Measurements from ENCODE around the gene ADAMTS17.

ADAMTS17 gene

GRCh38 chr15:99998661-99999101 lies 343.1 kb downstream of the ADAMTS17 start:
- ChIA-PET POLR2A (no interaction called here), CTCF (no interaction called here)
- DNase-seq (ENCODE audit: extremely low spot score): no peak
- TF ChIP-seq CTCF (IDR thresholded peaks at IDR 0.05; ENCODE audit: control extremely low read depth, extremely low read depth, low read depth, missing control alignments): no peak

- ChIA-PET POLR2A (no interaction called here), CTCF (interaction anchor here (1.2 kb wide), 1 partner anchor 353 kb away, joined by 3 read pairs; no protein-coding TSS in a partner anchor)
- TF ChIP-seq CTCF (IDR thresholded peaks at IDR 0.05; ENCODE audit: control extremely low read depth, extremely low read depth, low read depth, missing control alignments): no peak
- no peak for DNase-seq (ENCODE audit: extremely low spot score)
Measured at GRCh38 chr15:99997112-99997651, 344.6 kb downstream of the ADAMTS17 start.

- CTCF ChIA-PET: interaction anchor here (1.2 kb wide), 1 partner anchor 354 kb away, joined by 3 read pairs; no protein-coding TSS in a partner anchor
- no peak for DNase-seq (ENCODE audit: extremely low spot score)
- POLR2A ChIA-PET: no interaction called here
- TF ChIP-seq CTCF (IDR thresholded peaks at IDR 0.05; ENCODE audit: control extremely low read depth, extremely low read depth, low read depth, missing control alignments): no peak
Measured at GRCh38 chr15:99996660-99997059, 345.1 kb downstream of the ADAMTS17 start.

GRCh38 chr15:99995543-99995942 lies 346.2 kb downstream of the ADAMTS17 start:
- TF ChIP-seq CTCF (IDR thresholded peaks at IDR 0.05; ENCODE audit: control extremely low read depth, extremely low read depth, low read depth, missing control alignments): no peak
- DNase-seq (ENCODE audit: extremely low spot score): no peak
- ChIA-PET POLR2A (no interaction called here), CTCF (no interaction called here)

- ChIA-PET CTCF (no interaction called here), POLR2A (no interaction called here)
- no peak for DNase-seq (ENCODE audit: extremely low spot score)
- no peak for TF ChIP-seq CTCF (IDR thresholded peaks at IDR 0.05; ENCODE audit: control extremely low read depth, extremely low read depth, low read depth, missing control alignments)
Measured at GRCh38 chr15:99994849-99995248, 346.9 kb downstream of the ADAMTS17 start.

- ChIA-PET CTCF (no interaction called here), POLR2A (no interaction called here)
- TF ChIP-seq CTCF (IDR thresholded peaks at IDR 0.05; ENCODE audit: control extremely low read depth, extremely low read depth, low read depth, missing control alignments): no peak
- no peak for DNase-seq (ENCODE audit: extremely low spot score)
Measured at GRCh38 chr15:99993681-99994131, 348.1 kb downstream of the ADAMTS17 start.

All from GM10248 (cell line).